Adrenal gland (tissue), 5 donors: ENCODE data around the gene LPP.

Experiments
- CTCF ChIP-seq, 6 experiments: fragments of 450-650 bp in 4 of 6; fragments of 200-600 bp in 2 of 6; sonication (generic) in 1 of 6; IDR thresholded peaks; 1 replicate in 5 of 6; 2 replicates in 1 of 6; pipeline versions ENCODE4 v1.5.1 to v1.8.0; 2016 to 2021; ENCODE audit warnings: antibody characterized with exemption in 6 of 6, mild to moderate bottlenecking in 2 of 6, moderate library complexity in 1 of 6
- POLR2A ChIP-seq, 2 donors: fragments of 450-650 bp; IDR thresholded peaks; one replicate each; pipeline ENCODE4 v1.6.1; 2017; ENCODE audit warnings: antibody characterized with exemption in 2 of 2, mild to moderate bottlenecking in 2 of 2, moderate library complexity in 1 of 2
- donor health status: DM: no; HTN: no; CAD: no.

GRCh38 chr3:188280627-188281026 lies 126.7 kb downstream of the LPP start:
- TF ChIP-seq POLR2A (IDR thresholded peaks at IDR 0.05) (no peak), CTCF (IDR thresholded peaks at IDR 0.05) (no peak)
